Inflammatory macrophage treated with lipopolysaccharide for 4 hours (primary cell): ENCODE measurements around the gene ARHGAP4.

ENCODE experiments used
- DNase-seq: peaks from one replicate; pipeline ENCODE4 v3.0.0-alpha.2; 2020

The ARHGAP4 gene

GRCh38 chrX:153863251-153863991, 62.6 kb downstream of the ARHGAP4 start:
- DNase-seq = no peak

DNA sequence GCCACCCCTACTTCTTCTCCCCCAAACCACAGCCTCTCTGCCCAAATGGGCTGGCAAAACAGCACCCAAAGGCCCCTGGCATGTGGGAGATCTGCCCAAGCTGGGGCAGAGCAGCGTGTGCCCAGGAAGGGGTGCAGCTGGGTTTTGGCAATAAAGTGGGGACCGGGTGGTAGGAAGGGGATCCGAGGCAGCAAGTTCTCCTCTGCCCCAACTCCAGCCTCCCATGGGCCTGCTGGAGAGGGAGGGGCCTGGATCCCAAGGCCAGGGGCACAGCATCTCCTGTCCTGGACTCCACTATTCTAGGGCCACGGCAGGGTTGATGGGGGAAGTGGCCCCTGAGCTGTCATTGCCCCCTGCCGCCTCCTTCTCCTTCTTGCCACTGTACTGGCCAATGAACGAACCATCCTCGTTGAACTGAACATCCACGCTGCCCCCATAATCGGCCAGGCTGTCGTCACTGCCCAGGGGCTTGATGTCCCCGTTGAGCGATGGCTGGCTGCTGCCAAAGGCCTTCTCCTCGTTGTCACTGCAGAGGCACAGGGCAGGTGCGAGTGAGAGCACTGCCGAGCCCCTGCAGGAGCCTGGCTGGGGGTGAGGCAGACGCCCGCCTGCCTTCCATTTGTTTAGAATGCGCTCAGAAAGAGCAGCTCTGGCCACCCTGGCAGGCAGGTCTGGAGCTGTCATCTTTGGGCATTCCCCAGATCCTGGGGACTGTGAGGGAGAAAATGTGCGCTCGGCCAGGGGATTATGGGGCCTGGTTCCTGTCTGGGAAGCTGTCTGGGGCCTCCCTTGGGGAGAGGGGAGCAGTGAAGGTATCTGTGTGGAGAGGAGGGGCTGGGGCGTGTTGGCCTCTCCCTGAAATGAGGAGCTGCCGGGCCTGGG, 63.5 kb downstream of the ARHGAP4 start:
- DNase-seq = no peak

DNA sequence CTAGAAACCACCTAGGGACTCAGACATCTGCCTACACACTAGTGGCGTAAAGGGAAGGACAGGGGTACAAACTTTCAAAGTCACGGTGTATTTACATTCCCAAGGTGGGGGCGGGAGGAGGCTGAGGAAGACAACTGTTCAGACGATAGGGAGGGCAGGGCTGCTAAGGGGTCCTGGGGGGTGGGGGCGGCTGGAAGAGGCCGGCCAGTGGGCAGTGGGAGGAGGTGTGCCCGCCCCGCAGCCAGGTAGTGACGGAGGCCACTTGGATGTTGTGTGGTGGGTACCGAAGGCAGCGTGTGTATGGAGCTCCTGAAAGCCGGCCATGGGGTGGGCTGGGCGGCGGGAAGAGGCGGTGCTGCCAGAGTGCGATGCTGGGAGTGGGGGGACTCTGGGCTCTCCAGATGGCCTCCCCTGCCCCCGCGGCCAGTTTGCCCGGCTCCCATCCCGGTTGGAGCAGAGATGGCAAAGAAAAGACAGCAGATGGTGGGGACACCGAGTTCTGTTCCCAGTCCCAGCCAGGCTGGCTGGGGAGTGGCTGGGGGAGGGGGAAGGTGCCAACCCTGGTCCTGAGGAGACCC, 64.2 kb downstream of the ARHGAP4 start:
- DNase-seq = no peak

DNA sequence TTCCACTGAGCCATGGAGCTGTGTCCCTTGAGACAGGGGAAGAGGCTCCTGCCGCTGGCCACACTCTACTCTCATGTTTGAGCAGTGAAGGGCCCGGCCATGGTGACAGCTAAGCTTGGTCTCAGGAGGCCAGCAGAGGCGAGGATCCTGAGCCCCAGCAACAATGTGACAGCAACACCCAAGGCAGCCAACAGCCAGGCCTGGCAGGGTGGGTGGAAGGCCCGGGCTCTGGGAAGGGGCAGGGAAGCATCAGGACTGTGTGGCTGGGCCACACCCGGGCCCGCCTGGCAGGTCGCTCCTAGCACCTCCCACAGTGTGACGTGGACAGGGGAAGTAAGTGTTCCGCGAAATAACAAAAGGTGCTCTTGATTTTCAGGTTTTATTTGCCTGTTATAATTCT, 64.9 kb downstream of the ARHGAP4 start:
- no peak for DNase-seq
